Heart right ventricle (tissue), 16 donors: Measurements from ENCODE around the gene IL10RB. TPM values are rescaled to one million over a fixed set of nuclear protein-coding genes. Genes with fewer than 3 reads are reported as not detected.

Experiments used
- ATAC-seq, 8 donors: fragments of 200-7000 bp; cut with Tn5 transposase; one replicate each; pipeline ENCODE4 v1.9.1; 2020; ENCODE audit warnings: mild to moderate bottlenecking in 8 of 8, moderate library complexity in 8 of 8, moderate number of reproducible peaks in 1 of 8
- DNase-seq, 2 donors: peaks; one replicate each; pipeline ENCODE4 v3.0.0-alpha.2; 2020
- H3K27ac ChIP-seq, 10 donors: fragments of 200-600 bp; sonication (generic) in 2 of 10; one replicate each; pipeline versions ENCODE4 v1.5.0 to v1.8.0; 2020 to 2022; ENCODE audit warnings: mild to moderate bottlenecking in 3 of 10
- H3K27me3 ChIP-seq, 7 donors: fragments of 200-600 bp; one replicate each; pipeline ENCODE4 v1.8.0; 2021 to 2022; ENCODE audit warnings: mild to moderate bottlenecking in 2 of 7
- H3K36me3 ChIP-seq, 9 donors: fragments of 200-600 bp; sonication (generic) in 1 of 9; one replicate each; pipeline versions ENCODE4 v1.5.0 to v1.8.0; 2020 to 2022; ENCODE audit warnings: mild to moderate bottlenecking in 2 of 9
- H3K4me1 ChIP-seq, 9 donors: fragments of 200-600 bp; sonication (generic) in 1 of 9; one replicate each; pipeline versions ENCODE4 v1.5.0 to v1.8.0; 2020 to 2022; ENCODE audit warnings: mild to moderate bottlenecking in 4 of 9
- H3K4me3 ChIP-seq, 10 donors: fragments of 200-600 bp; sonication (generic) in 2 of 10; one replicate each; pipeline versions ENCODE4 v1.5.0 to v1.8.0; 2020 to 2022; ENCODE audit warnings: mild to moderate bottlenecking in 7 of 10, moderate library complexity in 2 of 10
- H3K9me3 ChIP-seq, 11 donors: fragments of 200-600 bp in 10 of 11; sonication (generic) in 2 of 11; one replicate each; pipeline versions ENCODE4 v1.5.0 to v1.8.0; 2013 to 2022; ENCODE audit warnings: mild to moderate bottlenecking in 2 of 11, control low read depth in 1 of 11, moderate library complexity in 1 of 11
- WGBS, 2 donors: extraction: QIAGEN DNeasy Blood & Tissue Kit; methylation state at CpG; one replicate each; pipeline ENCODE4 v1.1.7; 2013; ENCODE audit warnings: inconsistent platforms in 1 of 2; 5-methylcytosine and 5-hydroxymethylcytosine counted together
- intact Hi-C, 10 donors: fragments of 100-400 bp; cut with DNase I; formaldehyde crosslinking; loops; one replicate each; pipeline versions ENCODE4 v1.11.1 to v1.14.2; 2022
- polyA plus RNA-seq, 2 donors: library from polyadenylated mRNA; stranded (reverse); fragments of 200-250 nt; gene quantifications; one replicate each; pipeline ENCODE4 v1.2.3, GENCODE V29; 2013
- total RNA-seq, 10 donors: library from RNA; stranded (reverse); fragmentation: NEBNext Ultra II Directional in 3 of 10; extraction: Animal tissue kit (Norgen Biotek cat#: 25700) in 3 of 10; gene quantifications; one replicate each; pipeline versions ENCODE4 v1.2.1 to v1.2.4, GENCODE V29; 2021 to 2023
- TF ChIP-seq, protein P1 (sequence below), 9 donors: fragments of 200-600 bp; sonication (generic) in 2 of 9; IDR thresholded peaks; one replicate each; pipeline versions ENCODE4 v1.5.0 to v1.8.0; 2021 to 2022; ENCODE audit warnings: antibody characterized with exemption in 9 of 9, mild to moderate bottlenecking in 5 of 9, moderate library complexity in 1 of 9
- donor health status: Arrhythmogenic right ventricular cardiomyopathy.
- donor health status: ischemic (EF 13 %, LVEDD 7.1; RV severe dilation, severe dysfunction).
- donor health status: healthy with polysubstance abuse.
- donor health status: DM: no; HTN: yes; CAD: no.
- donor health status: DM: no; HTN: no; CAD: no.
- donor health status: ischemic (EF 25% LVEDD 6.9; RV normal size, moderate dysfunction).
- donor health status: ischemic (EF 25% LVEDD 5.7; RV mildly dilated, moderate dysfunction).
- donor health status: healthy.
- donor health status: DM: yes; HTN: yes; CAD: no.
- donor health status: Ischemic cardiomyopathy.
- donor health status: ischemic (EF 35%, LVEDD 5.7; RV mildly dilated, moderate dysfunction).
- donor health status: nonischemic (EF 11% LVEDD 7.7; RV severe dilation, severe dysfunction).
- donor health status: DM: yes; HTN: yes; CAD: no.
- donor health status: PGD.
- donor health status: ischemic (EF 29% LVEDD 5.4; RV normal size, mild dysfunction).
- donor health status: nonischemic (EF 23%, LVEDD 6.1; RV moderate dilation, normal function).

IL10RB gene
- total and polyA plus RNA-seq, 12 donors = 4.1 to 16.8 (median 7.2) TPM

DNA sequence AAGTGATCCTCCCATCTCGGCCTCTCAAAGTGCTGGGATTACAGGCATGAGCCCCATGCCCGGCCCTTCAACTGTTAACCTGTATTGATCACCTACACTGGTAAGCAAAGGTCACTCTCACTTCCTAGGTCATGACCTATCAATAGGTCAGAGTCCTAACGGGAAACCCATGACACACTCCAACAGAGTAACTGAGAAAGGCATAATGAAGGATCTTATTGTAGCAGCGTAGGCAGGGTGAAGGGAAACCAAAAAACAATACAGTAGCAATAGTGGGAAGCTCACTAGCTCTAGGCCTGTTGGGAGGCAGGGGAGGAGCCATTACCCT, 39.1 kb downstream of the IL10RB start:
- TF ChIP-seq, protein P1, sequence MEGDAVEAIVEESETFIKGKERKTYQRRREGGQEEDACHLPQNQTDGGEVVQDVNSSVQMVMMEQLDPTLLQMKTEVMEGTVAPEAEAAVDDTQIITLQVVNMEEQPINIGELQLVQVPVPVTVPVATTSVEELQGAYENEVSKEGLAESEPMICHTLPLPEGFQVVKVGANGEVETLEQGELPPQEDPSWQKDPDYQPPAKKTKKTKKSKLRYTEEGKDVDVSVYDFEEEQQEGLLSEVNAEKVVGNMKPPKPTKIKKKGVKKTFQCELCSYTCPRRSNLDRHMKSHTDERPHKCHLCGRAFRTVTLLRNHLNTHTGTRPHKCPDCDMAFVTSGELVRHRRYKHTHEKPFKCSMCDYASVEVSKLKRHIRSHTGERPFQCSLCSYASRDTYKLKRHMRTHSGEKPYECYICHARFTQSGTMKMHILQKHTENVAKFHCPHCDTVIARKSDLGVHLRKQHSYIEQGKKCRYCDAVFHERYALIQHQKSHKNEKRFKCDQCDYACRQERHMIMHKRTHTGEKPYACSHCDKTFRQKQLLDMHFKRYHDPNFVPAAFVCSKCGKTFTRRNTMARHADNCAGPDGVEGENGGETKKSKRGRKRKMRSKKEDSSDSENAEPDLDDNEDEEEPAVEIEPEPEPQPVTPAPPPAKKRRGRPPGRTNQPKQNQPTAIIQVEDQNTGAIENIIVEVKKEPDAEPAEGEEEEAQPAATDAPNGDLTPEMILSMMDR (IDR thresholded peaks at IDR 0.05) = no peak
- H3K9me3 ChIP-seq = peaks cover 0 to 7% (median 0%) of the 10 kb centered on the region in 11 donors
- DNase-seq = no peak
- H3K27me3 ChIP-seq = no peaks in the 10 kb centered on the region
- intact Hi-C loops = no loop called here
- ATAC-seq = no peak
- H3K4me3 ChIP-seq = no peak overlapping the region
- H3K36me3 ChIP-seq = no peaks in the 10 kb centered on the region
- peaks cover 5 to 55% (median 18%) of the 10 kb centered on the region in 9 donors for H3K4me1 ChIP-seq
- 96% methylated on average over 4 of the region's 4 CpGs for WGBS, 2 donors
- H3K27ac ChIP-seq = peak overlapping the region in 1 of 10 donors; percentile 94

DNA sequence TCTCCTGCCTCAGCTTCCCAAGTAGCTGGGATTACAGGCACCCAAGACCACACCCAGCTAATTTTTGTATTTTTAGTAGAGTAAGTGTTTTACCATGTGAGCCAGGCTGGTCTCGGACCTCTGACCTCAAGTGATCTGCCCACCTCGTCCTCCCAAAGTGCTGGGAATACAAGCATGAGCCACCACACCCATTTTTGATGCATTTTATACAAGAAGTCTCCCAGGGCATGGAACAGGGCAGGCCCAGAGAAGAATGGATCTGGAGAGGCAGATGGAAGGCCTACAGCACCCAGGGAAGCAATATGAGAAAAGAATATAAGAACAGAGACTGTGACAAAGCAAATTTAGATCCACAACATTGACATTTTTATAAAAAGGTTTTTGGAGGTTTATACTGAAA, 39.8 kb downstream of the IL10RB start:
- ATAC-seq = no peak
- H3K9me3 ChIP-seq = peaks cover 0 to 9% (median 0%) of the 10 kb centered on the region in 11 donors
- H3K36me3 ChIP-seq = no peaks in the 10 kb centered on the region
- H3K4me3 ChIP-seq = no peak overlapping the region
- no peak for DNase-seq
- TF ChIP-seq, protein P1 (IDR thresholded peaks at IDR 0.05) = no peak
- whole genome bisulfite sequencing, 2 donors = 85 to 90% methylated on average over 2 of the region's 2 CpGs
- intact Hi-C loops = no loop called here
- no peaks in the 10 kb centered on the region for H3K27me3 ChIP-seq
- H3K27ac ChIP-seq = no peak overlapping the region
- H3K4me1 ChIP-seq = peaks cover 0 to 48% (median 12%) of the 10 kb centered on the region in 9 donors

DNA sequence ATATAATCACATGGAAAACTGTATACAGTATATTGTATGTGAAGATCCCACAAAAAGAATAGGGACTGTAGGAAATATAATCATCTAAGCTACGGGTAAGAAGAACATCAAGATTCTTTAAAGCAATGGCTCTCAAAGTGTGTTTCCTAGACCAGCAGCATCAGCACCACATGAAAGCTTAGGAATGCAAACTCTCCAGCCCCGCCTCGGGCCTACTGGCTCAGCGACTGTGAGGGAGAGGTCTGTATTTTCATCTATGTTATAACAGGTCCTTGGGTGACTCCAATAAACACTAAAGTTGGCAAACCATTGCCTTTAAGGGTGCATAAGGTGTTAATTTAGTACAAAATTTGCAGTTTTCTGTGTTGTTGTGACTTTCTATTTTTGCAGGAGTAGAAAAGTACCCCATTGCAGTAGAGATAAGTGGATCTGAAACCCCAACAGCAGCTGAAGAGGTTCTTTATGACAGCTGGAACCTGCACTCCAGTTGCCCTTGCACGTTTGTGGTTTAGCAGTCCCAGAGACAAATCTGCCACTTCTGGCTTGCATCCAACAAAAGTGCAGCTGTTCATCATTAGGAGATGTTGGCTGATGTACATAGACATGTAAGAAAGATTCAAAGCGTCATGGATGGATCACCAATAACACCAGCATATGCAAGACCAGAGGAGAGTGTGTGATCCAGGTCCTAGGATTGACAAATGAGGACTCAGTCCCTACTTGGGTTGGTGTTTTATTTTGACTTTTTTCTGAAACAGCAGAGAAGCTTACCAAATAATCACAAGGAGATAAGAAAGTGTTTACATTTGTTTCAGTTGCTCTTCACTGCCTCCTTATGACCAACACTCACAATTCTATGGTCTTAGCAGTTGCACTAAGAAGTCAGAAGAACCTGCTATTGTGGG, 42.7 kb downstream of the IL10RB start:
- intact Hi-C loops = no loop called here
- DNase-seq = no peak
- Histone ChIP-seq H3K27me3 (no peaks in the 10 kb centered on the region), H3K9me3 (peaks cover 0 to 13% (median 0%) of the 10 kb centered on the region in 11 donors), H3K4me1 (peaks cover 0 to 33% (median 0%) of the 10 kb centered on the region in 9 donors), H3K4me3 (no peak overlapping the region), H3K27ac (no peak overlapping the region), H3K36me3 (no peaks in the 10 kb centered on the region)
- TF ChIP-seq, protein P1 (IDR thresholded peaks at IDR 0.05) = no peak
- 44 to 47% methylated on average over 6 of the region's 6 CpGs for WGBS, 2 donors
- no peak for ATAC-seq

DNA sequence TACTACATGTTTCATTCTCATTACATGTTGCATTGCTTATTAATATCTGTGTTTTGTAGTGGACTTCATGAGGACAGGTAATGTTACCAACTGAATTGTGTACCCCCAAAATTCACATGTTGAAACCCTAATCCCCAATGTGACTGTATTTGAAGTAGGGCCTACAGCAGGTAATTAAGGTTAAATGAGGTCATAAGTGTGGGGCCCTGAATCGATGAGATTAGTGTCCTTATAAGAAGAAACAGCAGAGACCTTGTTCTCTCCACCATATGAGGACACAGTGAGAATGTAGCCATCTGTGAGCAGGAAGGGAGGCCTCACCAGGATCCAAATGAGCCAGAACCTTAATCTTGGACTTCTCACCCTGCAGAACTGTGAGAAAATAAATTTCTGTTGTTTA, 43.6 kb downstream of the IL10RB start:
- TF ChIP-seq, protein P1 (IDR thresholded peaks at IDR 0.05) = no peak
- intact Hi-C loops = no loop called here
- Histone ChIP-seq H3K4me1 (peaks cover 0 to 23% (median 0%) of the 10 kb centered on the region in 9 donors), H3K9me3 (peaks cover 0 to 16% (median 0%) of the 10 kb centered on the region in 11 donors), H3K36me3 (no peaks in the 10 kb centered on the region), H3K27ac (no peak overlapping the region), H3K27me3 (no peaks in the 10 kb centered on the region), H3K4me3 (no peak overlapping the region)
- WGBS, 2 donors = 87 to 89% methylated on average over 1 of the region's 1 CpG
- ATAC-seq (no peak), DNase-seq (no peak)
